Spleen (tissue), 7 donors: ENCODE data around the gene ZAR1L.

ENCODE experiments used
- POLR2A ChIP-seq, 3 donors: fragments of 450-650 bp; IDR thresholded peaks; one replicate each; pipeline ENCODE4 v1.5.1; 2017; ENCODE audit warnings: antibody characterized with exemption in 3 of 3, mild to moderate bottlenecking in 1 of 3
- TF ChIP-seq, protein P1 (sequence below), 11 experiments: fragments of 200-600 bp in 7 of 11; fragments of 450-650 bp in 4 of 11; sonication (generic) in 4 of 11; IDR thresholded peaks in 8 of 11; conservative IDR thresholded peaks in 3 of 11; 1 replicate in 7 of 11; 2 replicates in 4 of 11; pipeline versions ENCODE4 v1.4.0 to v1.8.0; 2016 to 2021; ENCODE audit warnings: antibody characterized with exemption in 11 of 11, inconsistent platforms in 4 of 11, mild to moderate bottlenecking in 1 of 11
- donor health status: DM: no; HTN: no; CAD: no; lungs with moderate emphysema.
- donor health status: DM: no; HTN: no; CAD: no.
- donor health status: DM: no; HTN: no; CAD: no.

DNA sequence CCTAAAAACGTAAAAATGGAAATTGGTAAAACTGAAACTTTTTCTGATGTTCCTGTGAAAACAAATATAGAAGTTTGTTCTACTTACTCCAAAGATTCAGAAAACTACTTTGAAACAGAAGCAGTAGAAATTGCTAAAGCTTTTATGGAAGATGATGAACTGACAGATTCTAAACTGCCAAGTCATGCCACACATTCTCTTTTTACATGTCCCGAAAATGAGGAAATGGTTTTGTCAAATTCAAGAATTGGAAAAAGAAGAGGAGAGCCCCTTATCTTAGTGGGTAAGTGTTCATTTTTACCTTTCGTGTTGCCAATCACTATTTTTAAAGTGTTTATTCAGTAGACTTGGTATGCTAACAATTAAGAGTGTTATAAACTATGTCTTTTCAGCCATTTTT is 25.8 kb upstream of the ZAR1L start:
- TF ChIP-seq, protein P1, sequence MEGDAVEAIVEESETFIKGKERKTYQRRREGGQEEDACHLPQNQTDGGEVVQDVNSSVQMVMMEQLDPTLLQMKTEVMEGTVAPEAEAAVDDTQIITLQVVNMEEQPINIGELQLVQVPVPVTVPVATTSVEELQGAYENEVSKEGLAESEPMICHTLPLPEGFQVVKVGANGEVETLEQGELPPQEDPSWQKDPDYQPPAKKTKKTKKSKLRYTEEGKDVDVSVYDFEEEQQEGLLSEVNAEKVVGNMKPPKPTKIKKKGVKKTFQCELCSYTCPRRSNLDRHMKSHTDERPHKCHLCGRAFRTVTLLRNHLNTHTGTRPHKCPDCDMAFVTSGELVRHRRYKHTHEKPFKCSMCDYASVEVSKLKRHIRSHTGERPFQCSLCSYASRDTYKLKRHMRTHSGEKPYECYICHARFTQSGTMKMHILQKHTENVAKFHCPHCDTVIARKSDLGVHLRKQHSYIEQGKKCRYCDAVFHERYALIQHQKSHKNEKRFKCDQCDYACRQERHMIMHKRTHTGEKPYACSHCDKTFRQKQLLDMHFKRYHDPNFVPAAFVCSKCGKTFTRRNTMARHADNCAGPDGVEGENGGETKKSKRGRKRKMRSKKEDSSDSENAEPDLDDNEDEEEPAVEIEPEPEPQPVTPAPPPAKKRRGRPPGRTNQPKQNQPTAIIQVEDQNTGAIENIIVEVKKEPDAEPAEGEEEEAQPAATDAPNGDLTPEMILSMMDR (IDR thresholded peaks at IDR 0.05 in 8 of 11, conservative IDR thresholded peaks at IDR 0.05 in 3 of 11), result no peak
- TF ChIP-seq POLR2A (IDR thresholded peaks at IDR 0.05), result no peak
